Measurements from ENCODE around the gene TSTD1. TPM values are rescaled to one million over a fixed set of nuclear protein-coding genes. Genes with fewer than 3 reads are reported as not detected.

The TSTD1 gene
- total RNA-seq (2022; extraction: Qiagen RNA extraction), result 0.20 to 0.42 TPM (median 0.29 TPM) in 4 of 5 replicates, not detected in the other

GRCh38 chr1:161038523-161039153 is at the start of gene TSTD1:
TSS of gene TSTD1 (minus strand) at chr1:161038964. CDS start at chr1:161038889, 75 bp downstream.

GRCh38 chr1:161069731-161070270 is 31.0 kb upstream of the TSTD1 start, which contains the start of gene ARHGAP30:
TSS of gene ARHGAP30 (minus strand) at chr1:161069891. CDS start at chr1:161069624, 267 bp downstream.

GRCh38 chr1:161045736-161046604 is 7.2 kb upstream of the TSTD1 start, which contains the start of gene USF1:
TSS of gene USF1 (minus strand) at chr1:161045977. CDS start at chr1:161043275, 2,702 bp downstream.

GRCh38 chr1:161020509-161021164 is 18.1 kb downstream of the TSTD1 start, which contains the start of gene F11R:
TSS of gene F11R (minus strand) at chr1:161021152. CDS start at chr1:161021073, 79 bp downstream.

Other genes starting within 250 kb of the TSTD1 start
- gene LY9, start 242.8 kb downstream of the TSTD1 start, total RNA-seq (2022; extraction: Qiagen RNA extraction), result 0.06 to 0.10 TPM (median 0.08 TPM) in 5 replicates
- gene CD244, start 176.1 kb downstream of the TSTD1 start, total RNA-seq (2022; extraction: Qiagen RNA extraction), result not detected in 5 replicates
- not detected in 5 replicates for gene ITLN1, start 153.8 kb downstream of the TSTD1 start, total RNA-seq (2022; extraction: Qiagen RNA extraction)
- 0.13 to 0.34 TPM (median 0.24 TPM) in 4 of 5 replicates, not detected in the other for gene ITLN2, start 84.2 kb downstream of the TSTD1 start, total RNA-seq (2022; extraction: Qiagen RNA extraction)
- 30.7 to 59.9 TPM (median 54.1 TPM) in 5 replicates for gene F11R, start 17.8 kb downstream of the TSTD1 start, total RNA-seq (2022; extraction: Qiagen RNA extraction)
- gene USF1, start 7.0 kb upstream of the TSTD1 start, total RNA-seq (2022; extraction: Qiagen RNA extraction), result 44.2 to 52.9 TPM (median 51.4 TPM) in 5 replicates
- gene ARHGAP30, start 30.9 kb upstream of the TSTD1 start, total RNA-seq (2022; extraction: Qiagen RNA extraction), result 0.05 to 0.14 TPM (median 0.07 TPM) in 5 replicates
- 1.6 to 1.9 TPM (median 1.8 TPM) in 5 replicates for gene NECTIN4, start 50.6 kb upstream of the TSTD1 start, total RNA-seq (2022; extraction: Qiagen RNA extraction)
- 1.1 to 2.7 TPM (median 1.8 TPM) in 5 replicates for gene KLHDC9, start 59.4 kb upstream of the TSTD1 start, total RNA-seq (2022; extraction: Qiagen RNA extraction)
- 112 to 136 TPM (median 117 TPM) in 5 replicates for gene PFDN2, start 79.1 kb upstream of the TSTD1 start, total RNA-seq (2022; extraction: Qiagen RNA extraction)
- 29.5 to 35.9 TPM (median 35.1 TPM) in 5 replicates for gene NIT1, start 79.1 kb upstream of the TSTD1 start, total RNA-seq (2022; extraction: Qiagen RNA extraction)
- gene DEDD, start 93.7 kb upstream of the TSTD1 start, total RNA-seq (2022; extraction: Qiagen RNA extraction), result 27.6 to 33.6 TPM (median 31.9 TPM) in 5 replicates
- gene UFC1, start 115.0 kb upstream of the TSTD1 start, total RNA-seq (2022; extraction: Qiagen RNA extraction), result 84.9 to 147 TPM (median 87.3 TPM) in 5 replicates
- 19.0 to 27.5 TPM (median 25.0 TPM) in 5 replicates for gene USP21, start 120.5 kb upstream of the TSTD1 start, total RNA-seq (2022; extraction: Qiagen RNA extraction)
- 11.1 to 18.1 TPM (median 16.2 TPM) in 5 replicates for gene PPOX, start 127.5 kb upstream of the TSTD1 start, total RNA-seq (2022; extraction: Qiagen RNA extraction)
- 24.9 to 30.4 TPM (median 29.2 TPM) in 5 replicates for gene B4GALT3, start 138.5 kb upstream of the TSTD1 start, total RNA-seq (2022; extraction: Qiagen RNA extraction)
- gene ADAMTS4, start 160.1 kb upstream of the TSTD1 start, total RNA-seq (2022; extraction: Qiagen RNA extraction), result 0.01 TPM in 2 of 5 replicates, not detected in the others
- 78.3 to 97.7 TPM (median 84.9 TPM) in 5 replicates for gene NDUFS2, start 163.4 kb upstream of the TSTD1 start, total RNA-seq (2022; extraction: Qiagen RNA extraction)
- gene FCER1G, start 176.3 kb upstream of the TSTD1 start, total RNA-seq (2022; extraction: Qiagen RNA extraction), result 0.16 to 0.36 TPM in 2 of 5 replicates, not detected in the others
- not detected in 5 replicates for gene APOA2, start 184.7 kb upstream of the TSTD1 start, total RNA-seq (2022; extraction: Qiagen RNA extraction)
- gene TOMM40L, start 187.1 kb upstream of the TSTD1 start, total RNA-seq (2022; extraction: Qiagen RNA extraction), result 9.2 to 11.4 TPM (median 11.3 TPM) in 5 replicates
- gene NR1I3, start 199.2 kb upstream of the TSTD1 start, total RNA-seq (2022; extraction: Qiagen RNA extraction), result 0.06 to 0.15 TPM (median 0.08 TPM) in 3 of 5 replicates, not detected in the others
- 0.06 to 0.13 TPM (median 0.07 TPM) in 4 of 5 replicates, not detected in the other for gene PCP4L1, start 219.8 kb upstream of the TSTD1 start, total RNA-seq (2022; extraction: Qiagen RNA extraction)

Measured in A549 treated with CORT108297 at 1 μM for 4 hours (cell line).